WTC11 (cell line): ENCODE results near the gene CFAP53.

Experiments
- ATF1 ChIP-seq: sonication (generic); formaldehyde crosslinking; IDR thresholded peaks from 2 replicates; pipeline ENCODE4 v1.8.1; 2023; ENCODE audit warnings: mild to moderate bottlenecking, moderate library complexity, missing genetic modification reagents
- ATF2 ChIP-seq: sonication (generic); formaldehyde crosslinking; IDR thresholded peaks from 2 replicates; pipeline ENCODE4 v1.8.1; 2022; ENCODE audit warnings: low read depth, missing genetic modification reagents, borderline replicate concordance
- CREB1 ChIP-seq: sonication (generic); formaldehyde crosslinking; IDR thresholded peaks from 2 replicates; pipeline ENCODE4 v1.8.0; 2023; ENCODE audit warnings: mild to moderate bottlenecking, missing genetic modification reagents
- ZNF232 ChIP-seq: sonication (generic); formaldehyde crosslinking; IDR thresholded peaks from 2 replicates; pipeline ENCODE4 v1.8.0; 2022; ENCODE audit warnings: mild to moderate bottlenecking, missing genetic modification reagents

- no peak for TF ChIP-seq ATF1 (CRISPR knock-in tag)
- no peak for TF ChIP-seq ZNF232 (CRISPR knock-in tag)
- TF ChIP-seq ATF2, result no peak
- TF ChIP-seq CREB1 (CRISPR knock-in tag), result no peak
Observed at GRCh38 chr18:50247561-50247960, 18.7 kb downstream of the CFAP53 start.
